ENCODE measurements around the gene VDAC1.
"Not testable (repeated sequence)": the region's sequence is repeated elsewhere in the genome, so short reads cannot be mapped to it uniquely, and the experiment has no call there.

Gene VDAC1

DNA sequence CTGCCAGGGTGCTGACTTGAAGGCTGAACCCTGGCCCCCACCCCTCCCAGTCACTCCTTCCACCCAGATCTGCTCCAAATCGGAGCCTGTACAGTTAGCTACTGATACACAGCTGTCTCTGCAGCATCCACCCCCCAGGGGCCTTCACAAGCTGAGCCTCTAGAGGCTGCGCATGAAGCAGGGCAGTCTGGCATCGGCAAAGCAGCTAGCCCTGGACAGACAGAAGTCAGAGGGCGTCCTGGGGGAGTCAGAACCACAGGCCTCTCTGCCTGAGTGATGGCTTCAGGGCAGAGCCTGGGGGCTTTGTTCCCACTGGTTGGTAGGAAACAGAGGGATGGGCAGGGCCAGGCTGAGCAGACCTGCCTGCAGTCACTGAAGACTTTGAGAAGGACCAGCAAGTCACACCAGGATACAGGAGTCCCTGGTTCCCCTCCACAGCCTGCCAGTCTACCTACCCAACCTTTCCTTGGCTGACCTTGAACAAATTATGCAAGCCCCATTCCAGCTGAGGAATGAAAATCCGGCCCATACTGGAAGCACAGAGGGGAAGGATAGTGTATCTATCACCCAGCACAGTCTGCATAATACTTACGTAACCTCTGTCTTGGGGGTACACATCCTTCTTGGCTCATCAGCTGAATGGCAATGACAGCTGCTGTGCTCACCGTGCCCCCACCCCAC, 8.8 kb downstream of the VDAC1 start:
- no peak for DNase-seq

DNA sequence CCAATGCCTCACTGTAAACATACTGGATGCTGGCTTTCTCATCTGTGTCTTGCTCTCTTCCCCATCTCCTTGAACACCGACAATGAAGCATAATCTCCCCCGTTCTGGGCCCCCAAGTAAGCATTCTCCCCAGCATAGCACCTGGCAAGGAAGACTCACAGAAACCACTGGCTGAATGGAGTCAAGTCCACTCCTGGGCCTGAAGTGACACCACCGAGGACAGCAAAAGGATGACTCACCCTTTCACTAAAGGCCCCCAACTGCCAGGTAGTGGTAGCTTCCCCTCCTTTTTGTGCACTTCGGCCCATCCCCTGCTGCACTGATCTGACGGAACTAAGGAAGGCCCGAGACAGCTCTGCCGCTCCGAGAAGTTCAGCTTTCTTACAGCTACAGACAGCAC, 9.4 kb downstream of the VDAC1 start:
- DNase-seq = no peak

DNA sequence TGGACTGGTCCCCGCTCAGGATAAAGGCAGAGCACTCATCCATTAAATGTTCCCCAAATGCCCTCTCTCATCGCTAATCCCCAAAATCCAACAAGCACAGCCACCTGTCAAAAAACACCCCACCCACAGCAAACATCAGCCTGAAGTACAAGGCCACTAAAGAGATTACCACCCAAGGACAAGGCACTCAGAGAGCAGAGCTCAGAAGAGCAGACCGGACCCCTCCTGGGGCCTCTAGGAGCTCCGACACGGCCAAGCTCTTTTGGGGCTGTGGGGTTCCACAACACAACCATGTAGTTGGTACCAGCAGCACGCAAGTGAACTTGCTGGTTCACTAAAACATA, 9.8 kb downstream of the VDAC1 start:
- DNase-seq = no peak

DNA sequence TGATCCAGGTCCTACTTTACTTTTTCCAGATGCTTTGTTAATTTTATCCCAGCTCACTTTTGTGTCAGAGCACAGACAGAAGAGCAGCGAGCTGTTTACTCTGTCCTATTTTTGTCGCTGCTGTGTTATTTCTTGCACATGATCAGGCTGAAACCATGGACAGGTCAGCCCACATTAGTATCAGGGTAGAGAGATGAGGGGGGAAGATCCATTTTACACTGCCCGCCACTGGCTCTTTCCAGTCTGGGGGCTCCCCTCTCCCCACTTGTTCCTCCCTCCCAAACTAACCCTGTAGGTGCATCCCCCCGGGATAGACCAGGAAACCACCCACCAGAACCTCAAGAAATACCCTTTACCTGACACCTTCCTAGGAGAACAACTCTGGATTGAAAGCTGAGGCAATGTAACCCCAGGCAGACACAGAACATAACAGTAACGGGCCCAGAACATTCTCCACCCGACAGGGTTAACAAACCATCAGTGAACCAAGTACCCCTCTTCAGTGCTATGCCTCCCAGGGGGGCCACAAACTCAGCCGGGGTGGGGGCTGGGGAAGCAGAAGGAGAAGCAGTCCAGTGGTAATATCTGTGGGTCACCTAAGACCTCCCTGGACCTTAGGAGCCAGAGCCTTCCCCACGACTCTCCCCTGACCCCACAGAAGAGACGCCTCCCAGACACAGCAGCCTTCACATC, 10.3 kb downstream of the VDAC1 start:
- DNase-seq = no peak

GRCh38 chr5:133993185-133993936, 11.4 kb downstream of the VDAC1 start:
- no peak for DNase-seq

- DNase-seq = peak in 18 of 56 donors; percentile 19 to 47 (median 31)
Measured at GRCh38 chr5:133992429-133993155, 12.2 kb downstream of the VDAC1 start.

DNA sequence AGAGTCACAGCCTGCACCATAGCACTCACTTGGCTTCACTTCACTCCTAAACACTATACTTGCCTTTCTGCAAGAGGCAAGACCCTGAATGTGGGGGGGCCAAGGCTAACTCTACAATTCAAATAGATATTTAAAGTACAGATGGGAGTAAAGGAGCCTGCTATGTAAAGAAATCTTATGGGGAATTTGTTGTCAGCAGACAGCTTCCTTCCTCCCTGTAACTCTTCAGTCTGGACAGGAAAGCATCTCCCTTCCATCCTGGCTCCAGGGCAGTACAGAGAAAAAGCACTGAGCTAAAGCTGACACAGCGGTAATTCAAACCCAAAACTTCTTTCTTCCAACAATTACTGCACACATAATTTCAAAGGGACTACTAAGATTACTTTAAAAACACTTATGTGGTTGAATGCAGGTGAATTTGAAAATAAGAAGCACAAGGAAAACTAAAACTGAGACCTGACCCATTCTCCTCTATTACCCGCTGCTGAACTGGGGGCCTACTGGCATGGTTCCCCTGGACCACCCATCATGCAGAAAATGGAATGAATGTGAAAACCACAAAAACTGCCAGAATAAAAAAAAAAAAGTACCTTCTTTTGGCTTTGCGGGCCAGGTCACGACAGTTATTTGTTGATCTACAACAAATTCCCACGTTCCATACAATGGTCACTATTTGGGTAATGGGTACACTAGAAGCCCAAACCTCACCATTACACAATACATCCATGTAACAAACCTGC, 13.4 kb downstream of the VDAC1 start:
- no peak for DNase-seq

DNA sequence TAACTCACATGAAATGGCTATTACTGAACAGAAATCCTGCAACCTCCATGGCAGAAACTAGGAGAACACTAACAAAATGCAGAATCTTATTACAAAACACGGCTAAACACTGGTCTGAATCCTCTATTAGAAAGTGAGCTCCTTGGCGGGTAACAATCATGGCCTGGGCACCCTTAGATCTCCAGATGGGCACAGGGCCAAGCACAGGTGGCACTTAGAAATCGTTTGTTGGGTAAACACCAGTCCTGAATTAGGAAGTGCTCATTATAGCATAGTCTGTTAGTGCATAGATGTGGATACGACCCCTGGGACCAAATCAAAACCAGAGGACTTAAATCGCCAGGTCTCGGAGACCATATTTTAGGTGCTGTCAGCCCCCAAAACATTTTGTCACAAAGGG, 14.4 kb downstream of the VDAC1 start:
- no peak for DNase-seq

GRCh38 chr5:133985540-133986180, 19.1 kb downstream of the VDAC1 start:
- DNase-seq = no peak

DNA sequence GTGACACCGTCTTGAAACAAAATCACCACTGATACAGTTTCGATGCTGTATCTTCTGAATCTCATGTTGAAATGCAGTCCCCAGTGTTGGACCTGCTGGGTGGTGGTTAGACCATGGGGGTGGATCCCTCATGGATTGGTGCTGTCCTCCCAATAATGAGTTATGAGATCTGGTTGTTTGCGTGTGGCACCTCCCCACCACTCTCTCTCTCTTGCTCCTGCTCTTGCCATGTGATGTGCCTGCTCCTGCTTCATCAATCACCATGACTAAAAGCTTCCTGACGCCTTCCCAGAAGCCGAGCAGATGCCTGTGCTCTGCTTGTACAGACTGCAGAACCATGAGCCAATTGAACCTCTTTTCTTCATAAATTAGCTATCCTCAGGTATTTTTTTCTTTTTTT, 21.1 kb downstream of the VDAC1 start:
- DNase-seq = no peak

GRCh38 chr5:133981714-133982113, 23.1 kb downstream of the VDAC1 start:
- DNase-seq = no peak

- no peak for DNase-seq
Measured at GRCh38 chr5:133980652-133981051, 24.1 kb downstream of the VDAC1 start.

DNA sequence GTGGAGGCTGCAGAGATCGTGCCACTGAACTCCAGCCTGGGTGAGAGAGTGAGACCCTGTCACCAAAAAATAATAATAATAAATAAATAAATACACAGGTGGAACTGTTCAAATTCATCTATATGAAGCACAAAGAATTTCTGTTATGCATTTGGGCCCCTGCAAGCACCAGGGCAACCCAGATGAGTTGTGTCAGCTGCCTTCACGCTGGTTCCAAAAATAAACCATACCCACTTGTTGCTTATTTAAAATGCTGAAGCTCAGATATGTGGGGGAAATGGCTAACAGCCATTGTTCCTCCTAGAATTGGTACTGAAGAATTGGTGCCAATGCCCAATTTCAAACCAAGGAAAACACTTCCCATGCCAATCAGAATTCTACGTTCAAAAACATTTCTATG, 25.8 kb downstream of the VDAC1 start:
- no peak for DNase-seq

GRCh38 chr5:133977858-133978257, 26.9 kb downstream of the VDAC1 start:
- DNase-seq = no peak

GRCh38 chr5:133977161-133977787, 27.5 kb downstream of the VDAC1 start:
- DNase-seq = no peak

DNA sequence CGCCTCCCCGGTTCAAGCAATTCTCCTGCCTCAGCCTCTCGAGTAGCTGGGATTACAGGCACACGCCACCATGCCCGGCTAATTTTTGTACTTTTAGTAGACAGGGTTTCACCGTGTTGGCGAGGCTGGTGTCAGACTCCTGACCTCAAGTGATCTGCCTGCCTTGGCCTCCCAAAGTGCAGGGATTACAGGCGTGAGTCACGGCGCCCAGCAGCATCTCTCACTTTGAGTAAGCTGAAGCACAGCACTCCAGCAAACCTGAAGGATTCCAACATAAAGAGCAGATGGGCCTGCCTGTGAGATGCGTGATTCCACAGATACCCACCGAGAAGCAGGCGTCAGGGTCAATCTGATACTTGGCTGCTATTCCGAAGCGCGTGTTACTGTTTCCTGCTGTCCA, 29.2 kb downstream of the VDAC1 start:
- DNase-seq = not testable (repeated sequence)

GRCh38 chr5:133974142-133974541, 30.6 kb downstream of the VDAC1 start:
- DNase-seq = no peak

- DNase-seq = no peak
Measured at GRCh38 chr5:133970325-133970909, 34.4 kb downstream of the VDAC1 start.

DNA sequence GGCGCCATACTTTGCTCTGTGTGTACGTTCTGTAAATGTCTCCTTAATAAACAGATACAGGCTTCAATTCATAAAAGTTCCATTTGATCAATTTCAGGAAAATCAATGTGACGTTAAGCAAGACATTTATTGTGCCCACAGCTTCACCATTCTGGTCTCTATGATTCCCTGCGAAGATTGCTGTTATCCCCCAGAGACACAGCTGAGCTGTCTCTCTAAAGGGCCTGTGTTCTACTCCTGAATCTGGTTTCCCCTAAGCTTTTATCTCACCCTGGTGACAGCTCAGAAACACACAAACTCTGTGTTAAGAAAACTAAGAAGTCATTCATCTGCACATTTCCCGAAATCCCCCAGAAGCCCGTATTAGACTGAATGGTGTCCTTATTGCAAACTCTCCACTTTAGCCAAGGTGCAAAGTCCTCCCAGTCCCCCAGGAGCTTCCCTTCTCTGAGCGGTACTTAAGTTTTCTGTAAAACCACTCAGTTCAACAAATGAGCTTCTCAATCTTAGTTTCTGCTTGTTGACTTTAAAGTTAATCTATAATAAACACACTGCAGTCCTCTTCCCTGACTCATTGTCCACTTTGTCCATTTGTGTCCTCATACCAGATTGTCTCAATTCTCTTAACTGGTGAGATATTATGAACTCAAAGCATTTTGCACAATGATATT, 35.0 kb downstream of the VDAC1 start:
- DNase-seq = peak in 1 of 56 donors; percentile 12
